Right forelimb (tissue), 1 donor: Measurements from ENCODE around the gene SLC4A11.

Experiments used
- DNase-seq: peaks from one replicate; pipeline ENCODE4 v3.0.0-alpha.2; 2018

The SLC4A11 gene

DNA sequence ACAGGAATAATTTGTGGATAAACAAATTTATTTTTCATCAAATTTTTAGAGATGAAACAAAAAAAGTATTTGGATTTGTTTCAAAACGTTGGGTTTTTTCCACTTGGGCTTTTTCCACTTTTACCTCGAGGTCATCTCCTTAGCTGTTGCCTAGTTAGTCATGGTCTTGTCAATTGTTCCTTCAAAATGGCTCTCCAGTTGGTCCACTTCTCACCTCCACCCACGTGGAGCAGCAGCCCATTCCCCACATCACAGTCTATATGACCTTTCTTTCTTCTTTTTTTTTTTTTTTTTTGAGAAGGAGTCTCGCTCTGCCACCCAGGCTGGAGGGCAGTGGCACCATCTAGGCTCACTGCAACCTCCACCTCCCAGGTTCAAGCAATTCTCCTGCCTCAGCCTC is 6.7 kb upstream of the SLC4A11 start:
- DNase-seq = no peak

DNA sequence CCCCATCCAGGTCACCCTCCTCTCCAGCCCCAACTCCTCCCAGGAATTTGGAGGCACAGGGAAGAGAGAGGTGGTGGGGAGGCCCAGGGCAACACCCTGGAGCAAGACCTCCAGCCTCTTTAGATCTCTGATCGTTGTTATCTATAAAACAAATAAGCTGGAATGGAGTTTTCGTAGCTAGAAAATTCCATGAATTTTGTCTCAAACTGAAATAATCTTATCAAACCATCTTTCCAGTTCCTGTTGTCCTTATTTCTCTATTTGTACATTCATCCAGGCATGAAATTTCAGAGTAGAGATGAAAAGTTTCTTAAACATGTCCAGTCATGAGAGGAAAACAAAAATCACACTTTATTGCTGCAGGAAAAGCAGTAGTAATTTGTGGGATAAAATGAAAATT is 6.2 kb upstream of the SLC4A11 start:
- DNase-seq = no peak

DNA sequence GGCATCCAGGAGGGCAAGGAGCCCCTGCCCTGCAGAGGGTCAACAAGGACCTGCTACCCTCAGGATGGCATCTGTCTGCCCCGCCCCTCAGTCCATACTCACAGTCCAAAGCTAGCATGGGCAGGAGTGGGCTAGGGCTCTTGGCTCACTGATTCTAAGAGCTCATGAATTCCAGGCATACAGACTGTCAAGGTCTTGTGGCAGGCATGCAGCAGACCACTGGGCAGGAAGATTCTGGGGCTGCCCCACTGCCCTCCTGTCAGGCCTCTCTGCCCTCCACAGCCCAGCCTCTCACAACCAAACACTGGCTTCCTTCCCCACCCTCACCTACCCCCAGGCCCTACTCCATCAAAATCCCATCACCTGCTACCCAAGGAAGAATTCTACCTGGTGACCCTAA is 5.6 kb upstream of the SLC4A11 start:
- DNase-seq = no peak

DNA sequence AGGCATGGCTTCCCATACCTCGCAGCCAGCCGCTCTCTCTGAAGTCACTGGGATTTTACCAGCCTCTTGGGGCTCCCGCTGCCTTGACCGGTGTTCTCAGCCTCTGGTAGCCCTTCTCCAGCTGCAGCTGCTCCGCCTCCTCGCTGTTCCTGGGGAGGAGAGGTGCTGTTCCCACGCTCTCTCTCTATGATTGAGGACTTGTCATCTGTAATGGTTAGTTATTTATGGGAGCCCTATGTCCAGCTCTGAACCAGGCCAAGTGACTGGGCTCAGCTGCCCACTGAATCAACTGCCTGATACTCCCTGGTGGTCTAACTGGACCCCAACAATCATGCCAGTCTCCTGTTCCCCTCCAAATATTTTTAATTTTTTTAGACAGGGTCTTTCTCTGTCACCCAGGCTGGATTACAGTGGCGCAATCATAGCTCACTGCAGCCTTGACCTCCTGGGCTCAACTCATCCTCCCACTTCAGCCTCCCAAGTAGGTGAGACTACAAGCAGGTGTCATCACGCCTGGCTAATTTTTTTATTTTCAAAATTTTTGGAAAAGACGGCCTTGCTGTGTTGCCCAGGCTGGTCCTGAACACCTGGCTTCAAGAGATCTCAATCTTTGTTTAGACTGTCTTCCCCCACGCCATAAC is 4.8 kb upstream of the SLC4A11 start:
- DNase-seq = no peak

DNA sequence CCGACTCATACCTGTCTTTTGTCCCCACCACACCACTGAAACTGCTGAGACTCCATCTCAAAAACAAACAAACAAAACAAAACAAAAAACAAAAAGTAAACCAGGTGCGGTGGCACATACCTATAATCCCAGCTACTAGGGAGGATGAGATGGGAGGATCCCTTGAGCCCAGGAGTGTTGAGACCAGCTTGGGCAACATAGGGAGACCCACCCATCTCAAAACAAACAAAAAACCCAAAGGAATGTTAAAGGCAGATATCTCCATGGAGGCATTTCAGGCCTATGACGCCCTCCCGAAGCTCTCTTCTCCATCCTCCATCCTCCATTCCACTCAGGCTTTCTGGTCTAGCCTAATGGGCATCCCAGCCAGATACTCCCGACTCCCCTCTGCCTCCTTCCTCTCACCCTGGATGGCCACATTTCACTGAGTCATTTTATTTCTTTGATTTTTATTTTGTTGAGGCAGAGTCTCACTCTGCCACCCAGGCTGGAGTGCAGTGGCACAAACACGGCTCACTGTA is 3.2 kb upstream of the SLC4A11 start:
- no peak for DNase-seq

DNA sequence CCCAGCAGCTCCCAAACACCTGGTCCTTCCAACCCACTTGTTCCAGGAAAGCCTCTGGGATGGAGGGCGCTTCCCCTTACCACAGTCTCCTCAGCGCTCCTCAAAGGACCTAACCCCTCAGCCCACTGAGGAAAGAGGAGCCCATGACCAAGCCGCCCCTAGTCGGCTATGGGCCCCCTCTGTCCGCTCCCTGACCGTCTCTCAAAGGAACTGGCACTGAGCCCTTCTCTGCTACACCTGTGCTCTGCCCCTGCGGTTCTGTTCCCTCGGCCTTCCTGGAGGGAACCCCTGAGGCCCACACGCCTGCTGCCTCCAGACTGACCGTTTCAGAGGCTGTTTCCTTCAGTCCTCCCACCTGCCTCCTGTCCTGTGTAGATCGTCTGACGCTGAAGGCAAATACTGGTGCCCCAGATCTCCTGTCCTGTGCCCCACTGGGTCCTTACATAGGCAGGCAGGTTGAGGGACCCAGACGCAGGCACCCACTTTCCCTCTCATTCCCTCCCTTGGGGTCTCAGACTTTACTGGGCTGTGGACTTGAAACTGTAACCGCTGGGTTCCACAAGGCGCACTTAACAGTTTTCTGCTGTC is 1.9 kb upstream of the SLC4A11 start:
- DNase-seq = no peak

DNA sequence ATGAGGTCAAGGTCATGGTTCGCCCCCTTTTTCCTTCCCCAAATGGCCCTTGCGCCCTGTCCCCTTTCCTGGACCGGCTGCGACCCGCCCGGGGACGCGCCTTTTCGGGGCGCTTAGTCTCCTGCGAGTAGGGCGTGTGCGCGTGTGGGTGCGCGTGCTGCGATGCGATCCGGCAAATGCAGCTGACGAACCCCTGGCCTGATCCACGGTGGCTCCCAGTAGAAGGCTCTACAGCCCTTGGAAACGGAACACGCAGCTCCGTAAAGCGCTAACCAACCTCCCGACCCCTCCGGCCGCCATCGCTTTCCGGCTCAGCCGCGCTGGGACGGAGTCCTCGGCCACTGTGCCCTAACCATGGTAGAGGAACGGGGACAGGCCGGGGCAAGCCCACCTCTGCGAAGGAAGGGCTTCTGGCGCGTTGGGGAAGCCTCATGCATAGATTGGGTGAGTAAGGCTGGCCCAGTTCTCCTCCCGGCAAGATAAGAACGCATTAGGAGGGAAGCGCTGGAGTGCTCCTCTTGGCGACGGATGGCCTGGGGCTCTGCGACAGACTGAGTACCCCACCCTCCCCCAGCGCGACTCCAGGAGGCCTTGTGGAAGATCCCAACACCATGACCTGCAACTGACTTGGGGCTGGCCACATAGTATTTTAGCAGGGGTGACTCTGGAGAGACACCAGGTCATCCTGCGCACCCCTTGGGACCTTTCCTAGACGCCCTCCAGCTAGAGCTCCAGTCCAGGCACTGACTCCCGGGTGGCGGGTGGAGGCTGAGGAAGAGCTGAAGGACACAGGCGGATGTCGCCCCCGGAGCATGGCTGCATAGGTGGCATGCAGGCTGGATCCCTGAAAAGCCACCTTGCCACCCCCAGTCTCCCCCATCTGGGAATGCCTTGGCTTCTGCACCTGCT is 1.1 kb upstream of the SLC4A11 start:
- DNase-seq = no peak

DNA sequence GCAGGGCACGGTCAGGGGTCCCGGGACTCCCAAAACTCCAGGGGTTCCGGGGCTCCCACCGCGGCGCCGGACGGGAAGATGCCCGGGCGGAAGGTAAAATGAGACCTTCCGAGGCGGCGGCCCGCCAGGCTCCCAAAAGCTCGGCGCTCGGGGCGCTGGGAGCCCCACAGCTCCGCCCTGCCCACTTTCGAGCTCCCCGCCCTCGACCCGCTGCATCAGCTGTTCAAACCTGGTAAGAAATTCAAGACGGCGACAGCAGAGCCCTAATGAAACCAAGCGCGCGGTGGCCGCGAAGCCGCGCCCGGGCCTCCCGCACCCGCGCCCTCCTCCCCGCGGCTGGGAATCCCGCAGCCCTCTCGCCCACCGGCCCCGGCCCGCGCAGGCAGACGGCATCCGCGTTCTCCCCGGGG is 369 bp downstream of the SLC4A11 start:
- DNase-seq = no peak

DNA sequence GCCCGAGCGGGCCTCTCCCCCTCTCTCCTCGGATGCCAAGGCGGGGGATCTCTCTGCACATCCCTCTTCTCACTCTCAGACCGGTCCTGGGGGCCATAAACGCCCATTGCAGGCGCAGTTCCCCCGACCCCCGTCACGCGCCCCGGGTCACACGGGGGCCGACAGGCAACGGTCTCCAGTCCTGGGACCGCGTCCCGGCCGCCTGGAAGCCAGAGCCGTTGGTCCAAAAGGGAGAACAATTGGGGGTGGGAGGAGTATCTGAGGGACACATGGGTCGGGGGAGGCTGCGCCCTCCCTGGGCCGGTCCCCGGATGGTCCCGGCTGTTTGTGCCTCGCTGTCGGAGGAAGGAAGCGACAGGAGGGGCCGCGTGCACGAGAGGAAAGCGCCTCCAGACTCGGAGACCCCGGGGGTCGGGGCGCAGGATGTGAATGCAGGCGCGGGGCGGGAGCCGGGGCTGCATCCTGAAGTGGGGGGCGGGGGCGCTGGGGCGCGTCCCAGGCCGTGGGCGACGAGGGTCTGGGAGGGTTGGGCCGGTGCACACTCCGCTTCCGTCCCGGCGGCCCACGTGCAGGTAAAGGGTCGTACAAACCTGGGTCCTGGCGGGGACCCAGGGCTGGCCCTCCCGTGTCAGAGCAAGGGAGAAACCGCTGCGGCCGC is 903 bp downstream of the SLC4A11 start:
- DNase-seq = no peak

DNA sequence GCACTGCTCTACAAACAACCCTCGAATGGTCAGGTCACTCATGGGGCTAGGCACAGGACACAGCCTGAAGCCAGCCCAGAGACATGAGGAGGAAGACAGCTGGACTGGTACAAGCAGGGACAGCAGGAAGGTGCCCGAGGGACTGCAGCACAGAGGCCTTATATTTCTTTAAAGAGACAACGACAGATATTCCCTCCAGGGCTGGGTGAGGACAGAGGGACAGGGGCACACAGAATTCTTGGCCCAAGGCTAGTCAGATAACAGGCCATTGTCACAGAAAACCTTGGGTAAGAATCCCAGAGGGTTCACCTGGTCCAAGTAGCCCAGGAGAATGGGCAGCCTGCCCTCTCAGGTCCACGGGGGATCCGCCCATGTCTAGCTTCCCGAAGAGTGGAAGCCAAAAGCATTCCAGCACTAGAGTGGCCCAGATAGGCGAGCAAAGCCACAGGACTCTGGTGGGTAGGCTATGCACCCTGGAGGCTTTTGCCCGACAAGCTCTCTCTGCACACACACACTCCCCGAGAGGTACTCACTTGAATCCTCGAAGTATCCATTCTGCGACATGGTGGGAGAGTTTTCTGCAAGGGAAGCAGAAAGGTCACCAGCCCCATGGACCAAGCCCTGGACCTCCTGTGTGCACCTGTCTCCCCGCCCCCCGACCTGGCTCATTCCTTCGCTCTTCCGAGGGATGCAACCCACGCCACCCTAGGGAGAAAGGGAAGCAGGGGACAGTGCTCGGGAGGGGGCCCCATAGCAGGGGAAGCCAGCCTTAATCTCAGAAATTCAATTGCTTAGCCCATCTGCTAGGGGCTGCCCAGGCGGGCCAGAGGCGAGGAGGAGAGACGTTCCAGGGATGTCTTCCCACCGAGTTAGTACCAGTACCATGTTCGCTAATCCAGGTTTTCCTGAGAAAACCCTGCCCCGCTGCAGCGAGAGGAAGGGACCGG is 1.7 kb downstream of the SLC4A11 start:
- DNase-seq = no peak

DNA sequence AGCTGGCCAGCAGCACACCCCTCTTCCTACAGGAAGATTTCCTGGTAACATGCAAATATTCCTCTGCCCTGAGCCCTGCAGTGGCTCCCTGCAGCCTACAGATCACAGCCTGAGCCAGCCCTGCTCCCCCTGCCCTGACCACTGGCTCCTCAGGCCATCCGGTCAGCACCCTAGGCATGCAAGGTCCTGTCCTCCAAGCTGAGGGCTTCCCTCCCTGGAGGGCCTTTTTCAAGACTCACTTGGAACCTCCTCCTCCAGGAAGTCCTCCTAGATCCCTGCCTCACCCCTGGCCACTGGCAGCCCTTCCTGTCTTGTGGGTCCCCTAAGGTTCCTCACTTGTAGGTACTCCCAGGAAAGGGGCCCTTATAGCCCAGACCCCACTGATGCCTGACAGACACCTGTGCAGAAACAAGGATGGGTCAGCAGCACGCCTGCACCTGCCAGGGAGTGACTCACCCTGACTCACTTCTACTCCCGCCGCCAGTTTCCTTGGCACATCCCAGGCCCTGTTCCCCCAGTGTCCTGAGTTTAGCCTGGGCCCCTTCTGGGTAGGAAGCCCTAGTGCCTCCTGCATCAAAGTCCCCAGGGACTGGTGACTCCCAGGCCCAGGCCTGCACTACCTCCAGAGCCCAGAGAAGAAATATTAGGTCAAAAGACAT is 3.2 kb downstream of the SLC4A11 start:
- no peak for DNase-seq

DNA sequence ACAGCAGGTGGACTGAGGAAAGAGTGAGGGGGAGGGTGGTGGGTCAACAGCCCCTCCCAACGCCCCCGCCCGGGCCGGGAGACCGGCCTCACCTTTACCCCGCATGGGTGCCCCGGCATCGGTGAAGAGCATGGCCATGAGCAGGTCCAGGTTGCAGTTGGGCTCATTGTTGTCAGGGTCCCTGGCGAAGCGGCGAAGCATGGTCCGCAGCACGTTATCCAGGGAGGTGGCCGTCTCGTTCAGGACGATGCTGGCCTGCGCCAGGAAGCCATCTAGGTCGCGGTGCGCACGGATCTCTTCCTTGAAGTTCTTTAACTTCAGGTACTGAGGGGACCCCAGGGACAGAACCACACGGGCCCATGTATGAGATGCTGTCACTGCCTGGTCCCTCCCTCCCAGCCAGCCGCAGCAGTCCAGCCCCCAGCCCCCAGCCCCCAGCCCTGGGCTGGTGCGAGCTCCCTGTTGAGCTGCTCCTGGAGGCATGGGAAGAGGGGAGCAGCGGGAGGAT is 4.9 kb downstream of the SLC4A11 start:
- no peak for DNase-seq

DNA sequence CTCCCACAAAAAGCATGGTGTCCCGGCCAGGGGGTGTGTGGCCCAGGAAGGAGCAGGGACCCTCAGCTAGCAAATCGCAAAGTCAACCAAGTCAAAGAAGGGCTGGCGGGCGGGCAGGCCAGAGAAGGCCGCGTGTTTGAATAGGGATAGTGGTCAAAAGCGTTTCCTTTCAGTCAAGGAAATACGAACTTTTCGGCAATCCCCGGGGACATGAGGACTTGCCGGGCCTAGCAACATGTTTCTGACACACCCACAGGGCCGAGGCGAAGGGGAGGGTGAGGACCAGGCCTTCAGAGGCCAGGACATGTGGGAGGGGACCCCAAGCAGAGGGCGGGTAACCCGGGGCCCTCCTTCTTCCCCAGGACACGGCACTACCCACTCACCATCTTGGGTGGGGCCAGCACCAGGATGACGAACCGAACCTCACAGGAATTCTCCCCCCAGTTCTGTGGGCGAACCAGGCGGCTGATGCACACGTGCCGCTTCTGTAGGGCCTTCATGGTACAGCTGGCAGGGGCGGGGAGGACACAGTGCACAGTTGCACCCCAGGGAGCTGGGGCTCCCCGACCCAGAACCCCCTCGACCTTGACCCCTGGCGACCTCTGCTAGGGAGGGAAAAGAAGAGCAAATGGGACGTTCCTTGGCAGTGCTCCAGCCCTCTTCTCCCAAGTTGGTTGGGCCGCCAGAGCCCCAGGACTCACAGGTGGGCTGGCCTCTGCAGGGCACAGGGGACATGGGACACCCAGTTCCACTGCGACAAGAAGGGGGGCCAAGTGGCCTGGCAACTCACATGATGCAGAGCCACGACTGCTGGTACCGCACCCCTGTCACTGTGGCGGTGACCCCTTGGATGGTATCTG is 5.6 kb downstream of the SLC4A11 start:
- DNase-seq = no peak

DNA sequence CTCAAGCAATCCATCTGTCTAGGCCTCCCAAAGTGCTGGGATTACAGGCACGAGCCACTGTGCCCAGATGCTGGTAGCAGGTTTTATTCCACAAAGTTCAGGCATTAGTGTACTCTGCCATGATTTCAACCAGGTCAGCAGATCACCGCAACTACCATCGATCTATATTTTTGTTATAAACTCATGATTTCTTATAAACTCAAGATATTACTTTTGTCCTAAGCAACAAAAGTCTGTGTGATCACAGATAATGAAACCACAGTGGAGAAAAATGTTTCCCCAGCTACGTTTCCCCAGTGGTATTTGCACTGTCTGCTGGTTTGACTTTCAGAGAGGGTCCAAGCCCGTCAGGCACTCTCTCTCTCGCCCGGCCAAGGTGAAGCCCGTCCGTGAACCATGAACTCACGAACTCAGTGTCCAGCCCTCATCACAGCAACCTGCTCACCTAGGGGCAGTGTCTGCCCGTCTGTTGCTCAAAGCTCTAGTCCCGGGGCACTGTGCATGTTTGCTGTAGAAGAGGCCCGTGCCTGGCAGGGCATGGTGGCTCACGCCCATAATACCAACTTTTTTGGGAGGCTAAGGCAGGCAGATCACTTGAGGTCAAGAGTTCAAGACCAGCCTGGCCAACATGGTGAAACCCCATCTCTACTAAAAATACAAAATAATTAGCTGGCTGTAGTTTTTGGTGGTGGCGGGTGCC is 7.0 kb downstream of the SLC4A11 start:
- DNase-seq = no peak

DNA sequence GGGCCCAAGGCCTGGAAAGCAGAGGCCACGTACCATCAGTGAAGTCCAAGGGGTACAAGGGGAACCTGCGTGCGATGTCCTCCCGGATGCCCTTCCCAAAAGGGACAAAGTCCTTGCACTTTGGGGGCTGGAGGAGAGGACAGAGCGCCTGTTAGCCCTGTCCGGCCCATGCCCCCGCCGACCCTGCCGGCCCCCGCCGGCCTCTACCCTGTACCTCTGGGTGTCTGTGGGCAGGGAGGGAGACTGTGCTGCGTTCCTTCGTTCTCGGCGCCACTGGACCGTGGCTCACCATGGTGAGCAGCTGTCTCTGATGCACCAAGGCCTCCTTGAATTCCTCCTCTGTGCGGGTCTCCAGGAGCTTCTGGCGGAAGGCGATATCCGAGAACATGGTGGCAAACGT is 7.9 kb downstream of the SLC4A11 start:
- no peak for DNase-seq

DNA sequence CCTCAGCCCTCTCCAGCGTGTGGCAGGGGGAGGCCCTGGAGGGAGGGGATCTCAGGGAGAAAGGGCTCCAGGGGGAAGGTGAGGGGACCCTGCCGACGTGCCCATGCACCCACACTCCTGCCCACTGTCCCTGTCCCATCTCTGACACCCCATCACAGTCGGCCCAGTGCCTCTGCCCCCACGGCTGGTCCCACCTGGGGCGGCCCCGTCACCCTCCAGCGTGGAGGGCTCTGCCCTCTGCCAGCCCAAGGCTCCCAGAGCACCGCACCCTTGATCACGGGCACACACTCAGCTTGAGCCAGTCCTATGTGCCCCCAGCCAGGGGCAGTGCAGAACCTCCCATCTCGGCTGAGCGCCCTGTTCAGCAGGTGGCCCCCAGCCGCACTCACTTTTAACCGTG is 9.2 kb downstream of the SLC4A11 start:
- no peak for DNase-seq

DNA sequence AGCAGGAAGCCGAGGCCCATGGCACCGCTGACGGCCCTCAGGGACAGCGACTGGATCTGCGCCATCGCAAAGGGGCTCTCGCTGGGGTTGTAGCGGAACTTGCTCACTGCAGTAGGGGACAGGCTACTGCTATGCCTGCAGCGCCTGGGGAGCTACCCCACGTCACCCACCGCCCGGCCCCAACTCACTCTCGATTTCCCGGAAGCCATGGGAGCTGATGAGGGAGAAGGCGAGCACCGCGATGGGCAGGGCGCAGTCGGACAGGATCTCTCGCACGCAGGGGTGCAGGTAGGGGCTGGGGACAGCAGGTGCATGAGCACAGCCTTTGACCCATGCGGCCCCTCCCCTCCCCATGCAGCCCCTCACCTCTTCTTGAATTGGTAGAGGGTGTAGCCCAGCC is 9.8 kb downstream of the SLC4A11 start:
- no peak for DNase-seq

DNA sequence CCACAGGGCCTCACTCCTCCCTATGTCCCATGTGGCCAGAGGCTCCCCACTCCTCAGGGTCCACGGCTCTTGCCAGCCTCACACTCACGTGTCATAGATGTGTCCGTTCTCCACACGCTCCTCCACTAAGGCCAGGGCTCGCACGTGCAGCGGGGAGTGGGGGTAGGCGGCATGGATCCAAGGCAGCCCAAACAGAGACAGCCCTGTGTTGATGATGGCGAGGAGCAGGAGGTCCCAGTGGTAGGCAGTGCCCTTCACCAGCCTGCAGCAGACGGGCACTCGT is 10.3 kb downstream of the SLC4A11 start:
- no peak for DNase-seq

DNA sequence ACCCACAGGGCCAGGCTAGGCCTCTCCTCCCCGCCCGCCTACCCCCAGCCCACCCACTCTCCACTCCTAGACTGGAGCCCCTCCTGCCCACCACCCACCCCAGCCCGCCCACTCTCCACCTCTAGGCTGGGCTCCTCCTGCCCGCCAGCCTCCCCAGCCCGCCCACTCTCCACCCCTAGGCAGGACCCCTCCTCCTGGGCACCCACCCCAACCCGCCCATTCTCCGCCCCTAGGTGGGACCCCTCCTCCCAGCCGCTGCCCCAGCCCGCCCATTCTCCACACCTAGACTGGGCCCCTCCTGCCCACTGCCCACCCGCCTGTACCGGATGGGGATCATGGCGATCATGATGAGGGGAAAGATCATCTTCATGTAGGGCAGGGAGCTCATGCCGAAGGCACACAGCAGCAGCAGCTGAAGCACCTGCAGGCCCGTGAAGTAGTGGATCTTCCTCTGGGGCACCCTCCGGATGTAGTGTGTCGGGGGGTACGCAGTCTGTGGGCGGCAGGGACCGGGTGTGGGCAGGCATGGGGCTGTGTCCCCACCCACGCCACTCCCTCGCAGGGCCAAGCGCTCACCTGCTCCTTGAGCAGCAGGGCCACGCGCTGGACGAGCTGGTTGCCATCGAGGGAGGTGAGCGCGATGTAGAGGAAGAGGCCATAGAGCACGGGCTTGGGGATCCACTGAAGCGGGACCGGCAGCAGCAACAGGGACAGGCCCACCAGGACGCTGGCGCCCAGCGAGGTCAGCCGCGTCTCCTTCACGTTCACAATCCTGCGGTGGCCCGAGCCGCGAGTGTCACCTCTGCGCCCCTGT is 10.8 kb downstream of the SLC4A11 start:
- no peak for DNase-seq
